ENCODE data around the gene CTNND2.

DNA sequence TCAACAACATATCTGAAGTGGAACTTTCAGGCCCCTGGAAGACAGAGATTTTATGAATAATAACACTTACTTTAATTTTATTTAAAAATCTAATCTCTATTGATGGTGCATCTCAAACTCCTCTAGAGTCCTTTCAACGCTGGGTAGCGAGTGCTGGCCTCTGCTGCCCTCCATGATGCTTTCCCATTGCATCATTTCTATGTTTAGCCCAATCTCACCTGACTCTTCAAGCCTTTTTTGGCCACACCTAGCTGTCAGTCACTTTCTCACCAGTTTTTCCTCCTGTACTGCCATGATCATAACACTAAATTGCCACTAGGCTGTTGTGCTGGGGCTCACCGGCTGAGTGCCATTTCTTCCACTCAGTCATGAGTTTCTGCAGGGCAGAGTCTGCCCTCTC lies 747.1 kb downstream of the CTNND2 start:
- TF ChIP-seq SUZ12 (IDR thresholded peaks at IDR 0.05), result no peak
- TF ChIP-seq, protein P1, sequence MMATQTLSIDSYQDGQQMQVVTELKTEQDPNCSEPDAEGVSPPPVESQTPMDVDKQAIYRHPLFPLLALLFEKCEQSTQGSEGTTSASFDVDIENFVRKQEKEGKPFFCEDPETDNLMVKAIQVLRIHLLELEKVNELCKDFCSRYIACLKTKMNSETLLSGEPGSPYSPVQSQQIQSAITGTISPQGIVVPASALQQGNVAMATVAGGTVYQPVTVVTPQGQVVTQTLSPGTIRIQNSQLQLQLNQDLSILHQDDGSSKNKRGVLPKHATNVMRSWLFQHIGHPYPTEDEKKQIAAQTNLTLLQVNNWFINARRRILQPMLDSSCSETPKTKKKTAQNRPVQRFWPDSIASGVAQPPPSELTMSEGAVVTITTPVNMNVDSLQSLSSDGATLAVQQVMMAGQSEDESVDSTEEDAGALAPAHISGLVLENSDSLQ (IDR thresholded peaks at IDR 0.05), result no peak
- TF ChIP-seq HDGF (IDR thresholded peaks at IDR 0.05; ENCODE audit: borderline replicate concordance), result no peak
- no peak for TF ChIP-seq ELF4 (IDR thresholded peaks at IDR 0.05)
- no peak for TF ChIP-seq BHLHE40 (IDR thresholded peaks at IDR 0.05; ENCODE audit: borderline replicate concordance)
- TF ChIP-seq FOXA1 (IDR thresholded peaks at IDR 0.05), result no peak
- TF ChIP-seq TARDBP (IDR thresholded peaks at IDR 0.05), result no peak
- TF ChIP-seq FOXM1 (IDR thresholded peaks at IDR 0.05; ENCODE audit: borderline replicate concordance), result no peak

Data from HEK293T (cell line).